ENCODE data around the gene TNNI2.

- TF ChIP-seq EZH2 (IDR thresholded peaks at IDR 0.05; ENCODE audit: low read length) (no peak), CTCF (optimal IDR thresholded peaks at IDR 0.05 in 1 of 3, IDR thresholded peaks at IDR 0.05 in 1 of 3, conservative IDR thresholded peaks at IDR 0.05 in 1 of 3; ENCODE audit: extremely low read depth in 1 of 3, insufficient read depth in 2 of 3, low read length in 3 of 3) (no peak)
Measured at GRCh38 chr11:1877211-1878136, 38.7 kb downstream of the TNNI2 start.
